CD4-positive, alpha-beta T cell treated with Interleukin-6 for 4 hours (primary cell): ENCODE results near the gene SESN2.

Experiments used
- DNase-seq: peaks from one replicate; pipeline ENCODE4 v3.0.0-alpha.2; 2020; ENCODE audit warnings: mixed read lengths

Gene SESN2, protein sequence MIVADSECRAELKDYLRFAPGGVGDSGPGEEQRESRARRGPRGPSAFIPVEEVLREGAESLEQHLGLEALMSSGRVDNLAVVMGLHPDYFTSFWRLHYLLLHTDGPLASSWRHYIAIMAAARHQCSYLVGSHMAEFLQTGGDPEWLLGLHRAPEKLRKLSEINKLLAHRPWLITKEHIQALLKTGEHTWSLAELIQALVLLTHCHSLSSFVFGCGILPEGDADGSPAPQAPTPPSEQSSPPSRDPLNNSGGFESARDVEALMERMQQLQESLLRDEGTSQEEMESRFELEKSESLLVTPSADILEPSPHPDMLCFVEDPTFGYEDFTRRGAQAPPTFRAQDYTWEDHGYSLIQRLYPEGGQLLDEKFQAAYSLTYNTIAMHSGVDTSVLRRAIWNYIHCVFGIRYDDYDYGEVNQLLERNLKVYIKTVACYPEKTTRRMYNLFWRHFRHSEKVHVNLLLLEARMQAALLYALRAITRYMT

DNA sequence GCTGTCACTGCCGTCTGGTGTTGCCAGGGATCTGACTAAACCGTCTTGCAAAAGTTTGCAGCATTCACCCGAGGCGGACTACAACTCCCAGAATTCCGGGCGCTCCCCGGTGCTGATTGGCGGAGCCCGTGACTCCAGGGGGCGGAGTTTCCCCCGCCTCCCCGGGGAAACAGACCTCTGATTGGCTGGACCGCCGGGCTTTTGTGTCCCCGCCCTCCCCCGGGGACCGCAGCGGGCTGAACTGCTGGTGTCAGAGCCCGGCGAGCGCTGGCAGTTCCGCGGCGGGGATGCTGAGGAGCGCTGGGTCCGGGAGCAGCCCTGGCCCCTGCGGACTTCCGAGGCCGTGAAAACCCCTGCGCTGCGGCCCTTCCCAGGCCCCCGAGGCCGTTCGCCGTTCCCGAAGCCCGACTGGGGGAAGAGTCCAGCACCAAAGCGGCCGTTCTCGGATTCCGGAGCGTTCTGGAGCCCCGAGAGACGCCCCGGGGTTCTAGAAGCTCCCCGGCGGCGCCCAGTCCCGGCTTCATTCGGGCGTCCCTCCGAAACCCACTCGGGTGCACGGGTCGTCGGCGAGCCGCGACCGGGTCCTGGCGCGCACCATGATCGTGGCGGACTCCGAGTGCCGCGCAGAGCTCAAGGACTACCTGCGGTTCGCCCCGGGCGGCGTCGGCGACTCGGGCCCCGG, at the start of gene SESN2:
SESN2 (plus strand) TSS at position 267 of the 682 bp plus-strand sequence; CDS start at position 597, 330 bp downstream.
- peak; percentile 100 for DNase-seq

DNA sequence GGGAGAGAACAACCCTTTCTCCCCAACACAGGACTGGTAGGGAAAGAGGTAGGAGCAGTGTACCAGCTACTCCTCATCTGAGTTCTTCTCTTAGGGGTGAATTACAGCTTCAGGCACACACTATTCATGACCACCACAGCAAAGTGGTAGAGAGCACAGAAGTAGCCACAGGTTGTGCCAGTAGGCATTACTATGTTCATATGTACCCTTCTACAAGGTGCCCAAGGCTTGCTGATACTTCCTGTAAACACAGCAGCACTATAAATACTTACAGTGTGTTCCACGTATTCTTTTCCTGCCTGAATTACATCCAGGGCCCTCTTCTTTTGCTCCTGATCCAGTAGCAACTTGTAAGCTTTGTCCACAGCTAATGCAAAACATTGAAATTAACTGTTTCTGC, 49.6 kb upstream of the SESN2 start:
- DNase-seq, result no peak

DNA sequence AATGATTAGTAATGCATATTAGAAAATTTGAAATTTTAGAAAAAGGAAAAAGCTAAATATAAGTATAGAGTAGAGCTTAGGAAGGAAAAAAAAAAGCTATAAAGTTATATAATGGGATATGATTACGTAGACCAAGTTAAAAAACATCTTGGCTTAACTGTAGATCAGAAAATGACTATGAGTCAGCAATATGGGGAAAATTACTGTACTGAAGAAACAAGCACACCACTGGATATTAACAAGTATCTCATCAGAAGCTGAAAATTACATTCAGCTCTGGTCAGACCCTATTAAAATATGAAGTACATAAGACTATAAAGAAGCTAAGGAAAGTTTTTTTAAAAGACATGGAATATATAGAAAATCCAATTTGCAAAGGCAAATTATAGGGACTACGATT, 46.0 kb upstream of the SESN2 start:
- DNase-seq, result no peak

DNA sequence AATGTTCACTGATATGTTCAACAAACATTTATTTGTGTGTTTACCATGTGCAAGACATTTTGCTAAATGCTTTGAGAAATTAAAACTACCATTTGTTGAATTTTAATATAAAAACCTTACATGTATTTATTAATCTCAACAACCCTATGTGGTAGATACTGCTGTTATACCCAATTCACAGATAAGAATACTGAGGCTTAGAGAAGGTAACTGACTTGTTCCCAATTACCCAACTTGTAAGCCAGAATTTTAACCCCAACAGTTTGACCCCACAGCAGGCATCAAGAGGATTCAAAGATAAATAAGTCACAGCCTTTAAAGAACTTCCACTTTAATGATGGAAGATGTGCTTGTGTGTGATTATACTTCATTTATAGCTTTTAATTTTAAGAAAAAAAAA, 30.2 kb upstream of the SESN2 start:
- DNase-seq, result no peak

DNA sequence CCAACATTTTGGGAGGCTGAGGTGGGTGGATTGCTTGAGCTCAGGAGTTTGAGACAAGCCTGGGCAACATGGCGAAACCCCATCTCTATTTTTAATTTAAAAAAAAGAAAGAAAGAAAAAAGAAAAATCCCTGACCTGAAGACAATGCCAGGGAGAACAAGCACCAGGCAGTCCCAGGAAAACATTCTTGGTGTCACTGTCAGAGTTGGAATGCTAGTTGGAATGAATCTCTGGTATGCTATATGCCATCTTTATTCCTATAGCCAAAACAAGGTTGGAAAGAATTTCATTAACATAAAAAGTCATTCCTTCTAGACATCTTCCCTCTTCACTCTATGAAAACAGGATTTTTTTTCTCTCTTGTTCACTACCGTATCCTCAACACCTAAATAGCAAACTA, 29.3 kb upstream of the SESN2 start:
- DNase-seq, result no peak

DNA sequence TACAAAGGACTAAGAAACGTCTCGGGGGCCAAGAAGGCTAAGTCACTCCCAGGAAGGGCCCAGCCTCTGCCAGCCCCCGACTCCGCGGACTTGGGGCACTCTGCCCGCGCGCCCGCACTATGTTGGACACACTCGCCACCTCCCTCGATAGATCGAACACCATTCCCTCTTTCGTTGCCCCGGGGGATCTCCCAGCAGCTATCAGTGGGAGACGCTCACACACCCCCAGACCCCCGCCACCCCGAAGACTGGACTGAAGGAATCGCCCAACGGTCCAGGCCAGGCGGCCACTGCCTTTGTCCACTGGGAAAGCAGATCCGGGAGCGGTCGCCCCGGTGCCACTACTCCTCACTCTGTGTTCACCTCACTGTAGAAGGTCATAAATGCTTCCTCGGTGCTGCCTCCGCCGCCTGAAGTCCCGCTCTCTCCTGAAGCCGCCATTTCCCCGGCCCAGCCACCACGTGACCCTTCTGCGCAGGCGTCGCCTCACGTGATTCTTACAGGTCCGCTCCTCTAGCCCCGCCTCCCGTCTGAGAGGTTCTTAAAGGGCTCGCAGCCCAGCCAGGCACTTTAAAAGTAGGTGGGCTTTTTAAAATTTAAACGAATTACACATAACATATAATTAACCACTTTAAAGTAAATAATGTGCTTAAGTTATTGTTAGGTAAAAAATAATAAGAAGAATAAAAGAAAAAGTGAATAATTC, 26.6 kb upstream of the SESN2 start, which contains the start of gene DNAJC8:
DNAJC8 (minus strand) TSS at position 472 of the 706 bp plus-strand sequence; CDS start at position 441, 31 bp downstream.
- peak; percentile 97 for DNase-seq

DNA sequence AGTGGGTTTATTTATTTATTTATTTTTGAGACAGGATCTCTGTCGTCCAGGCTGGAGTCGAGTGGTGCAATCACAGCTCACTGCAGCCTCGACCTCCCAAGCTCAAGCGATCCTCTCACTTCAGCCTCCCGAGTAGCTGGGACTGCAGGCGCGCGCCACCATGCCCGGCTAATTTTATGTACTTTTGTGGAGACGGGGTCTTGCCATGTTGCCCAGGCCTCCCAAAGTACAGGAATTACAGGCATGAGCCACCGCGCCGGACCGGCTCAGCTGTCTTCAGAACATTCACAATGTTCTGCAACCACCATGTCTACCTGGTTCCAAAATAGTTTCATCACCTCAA, 26.1 kb upstream of the SESN2 start:
- no peak for DNase-seq

DNA sequence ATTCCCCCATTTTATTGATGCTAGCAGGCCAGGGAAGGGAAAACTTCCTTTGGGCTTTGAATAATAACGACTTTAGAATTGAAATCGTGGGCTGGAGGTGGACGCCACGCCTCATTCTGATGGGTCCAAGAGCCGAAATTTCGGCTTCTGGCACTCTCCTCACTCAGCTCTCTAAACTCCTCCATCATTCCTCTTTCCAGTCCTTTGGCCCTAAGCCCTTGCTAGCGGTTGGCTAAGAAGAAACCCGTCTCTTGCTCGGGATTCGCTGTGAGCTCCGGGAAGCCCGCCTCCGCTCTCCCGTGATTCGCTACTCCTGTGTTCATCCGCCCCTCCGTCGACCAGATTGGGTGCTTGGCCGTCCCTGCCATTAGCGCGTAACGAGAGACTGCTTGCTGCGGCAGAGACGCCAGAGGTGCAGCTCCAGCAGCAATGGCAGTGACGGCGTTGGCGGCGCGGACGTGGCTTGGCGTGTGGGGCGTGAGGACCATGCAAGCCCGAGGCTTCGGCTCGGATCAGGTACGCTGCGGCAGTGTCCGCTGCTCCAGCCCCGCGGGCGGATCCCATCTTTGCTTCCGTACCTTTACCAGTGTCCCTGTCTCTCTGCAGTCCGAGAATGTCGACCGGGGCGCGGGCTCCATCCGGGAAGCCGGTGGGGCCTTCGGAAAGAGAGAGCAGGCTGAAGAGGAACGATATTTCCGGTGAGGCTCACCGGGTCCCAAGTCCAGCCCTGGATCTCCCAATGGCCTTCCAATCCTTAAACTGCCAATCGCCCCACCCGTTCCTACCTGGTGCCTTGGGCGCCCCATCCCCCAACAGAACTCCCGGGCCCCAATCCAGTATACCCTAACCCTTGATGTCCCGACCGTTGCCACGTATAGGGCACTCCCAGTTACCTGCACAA, 23.3 kb upstream of the SESN2 start, which contains the start of gene ATP5IF1:
ATP5IF1 (plus strand) TSS at position 370 of the 901 bp plus-strand sequence; CDS start at position 430, 60 bp downstream.
- peak; percentile 96 for DNase-seq

DNA sequence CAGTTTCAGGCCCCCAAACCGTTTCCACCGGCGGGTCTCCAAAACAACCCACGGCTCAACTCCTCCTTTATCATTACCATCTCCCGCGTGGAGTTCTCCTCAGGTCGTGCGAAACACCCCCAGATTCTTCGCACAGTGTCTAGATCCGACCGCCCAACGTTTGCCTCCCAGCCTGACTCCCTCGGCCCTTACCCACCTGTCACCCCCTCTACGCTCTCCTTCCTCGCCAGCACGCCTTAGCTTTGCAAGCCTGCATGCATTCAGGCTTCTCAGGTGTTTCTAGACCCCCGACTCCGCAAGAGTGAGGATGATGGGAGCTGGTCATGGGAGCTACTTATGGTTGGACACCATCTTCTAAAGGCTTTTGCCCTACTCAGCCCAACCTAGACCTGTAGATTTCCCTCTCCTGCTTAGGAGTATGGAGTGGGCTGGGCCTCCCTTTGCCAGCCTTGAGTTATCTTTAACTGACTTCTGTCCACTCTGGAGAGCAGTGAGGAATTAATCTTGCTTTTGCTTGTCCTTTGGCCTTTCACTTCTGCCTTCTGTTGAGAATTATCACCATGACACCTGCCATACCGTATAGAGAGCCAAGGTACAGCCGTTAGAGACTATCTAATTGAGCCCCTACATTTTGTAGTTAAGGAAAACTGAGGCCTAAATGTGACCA, 22.5 kb upstream of the SESN2 start:
- no peak for DNase-seq

DNA sequence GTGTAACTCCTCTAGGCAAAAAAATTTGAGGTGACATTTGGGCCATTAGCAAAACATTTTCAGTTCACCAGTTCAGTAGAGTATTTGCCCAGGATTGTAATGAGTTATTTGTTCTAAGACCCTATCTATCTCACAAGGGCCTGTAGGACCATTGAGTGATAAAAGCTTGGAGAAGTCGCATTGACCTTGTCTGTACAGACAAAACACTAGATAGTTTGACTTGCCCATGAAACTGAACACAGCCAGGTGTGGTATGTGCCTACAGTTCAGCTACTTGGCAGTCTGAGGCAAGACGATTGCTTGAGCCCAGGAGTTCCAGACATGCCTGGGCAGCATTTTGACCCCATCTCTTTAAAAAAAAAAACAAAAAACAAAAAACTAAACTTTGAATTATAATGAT, 20.3 kb upstream of the SESN2 start:
- DNase-seq, result no peak

DNA sequence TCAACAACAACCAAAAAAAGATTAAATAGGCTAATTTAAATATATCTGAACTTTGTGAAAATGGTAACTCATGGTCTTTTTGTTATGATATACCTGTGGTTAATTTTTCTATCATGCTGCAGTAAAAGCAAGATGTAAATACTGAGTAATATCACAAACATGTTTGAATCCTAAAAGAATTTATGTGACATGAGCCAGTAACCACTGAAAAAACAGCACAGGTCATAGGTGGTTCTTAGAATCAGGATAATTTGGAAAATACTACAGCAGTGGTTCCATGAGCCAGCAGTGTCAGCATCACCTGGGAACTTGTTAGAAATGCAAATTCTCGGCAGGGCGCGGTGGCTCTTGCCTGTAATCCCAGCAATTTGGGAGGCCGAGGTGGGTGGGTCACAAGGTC, 19.3 kb upstream of the SESN2 start:
- no peak for DNase-seq

DNA sequence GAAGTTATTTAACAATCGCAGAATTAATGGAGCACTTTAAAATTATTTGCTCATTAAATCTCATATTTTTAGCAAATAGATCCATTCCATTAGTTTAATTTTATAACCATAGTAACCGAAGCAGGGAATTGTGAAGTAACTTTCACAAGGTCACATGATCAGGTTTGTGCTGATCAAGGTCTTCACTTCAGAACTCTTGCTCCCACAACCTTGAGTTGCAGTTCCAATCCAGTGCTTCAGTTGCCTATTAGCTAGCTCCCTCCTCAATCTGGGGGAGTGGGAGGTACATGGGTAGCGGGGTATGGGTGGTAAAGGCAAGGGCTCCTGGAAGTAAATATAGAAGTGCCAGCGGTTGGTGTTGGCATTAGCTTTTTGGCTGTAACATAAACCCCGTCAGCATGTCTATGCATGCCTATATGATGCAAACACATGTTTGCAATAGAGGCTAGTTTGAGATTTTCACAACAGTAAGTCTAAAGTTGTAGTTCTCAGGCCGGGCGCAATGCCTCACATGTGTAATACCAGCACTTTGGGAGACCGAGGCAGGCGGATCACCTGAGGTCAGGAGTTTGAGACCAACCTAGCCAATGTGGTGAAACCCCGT, 17.6 kb upstream of the SESN2 start:
- DNase-seq, result no peak

DNA sequence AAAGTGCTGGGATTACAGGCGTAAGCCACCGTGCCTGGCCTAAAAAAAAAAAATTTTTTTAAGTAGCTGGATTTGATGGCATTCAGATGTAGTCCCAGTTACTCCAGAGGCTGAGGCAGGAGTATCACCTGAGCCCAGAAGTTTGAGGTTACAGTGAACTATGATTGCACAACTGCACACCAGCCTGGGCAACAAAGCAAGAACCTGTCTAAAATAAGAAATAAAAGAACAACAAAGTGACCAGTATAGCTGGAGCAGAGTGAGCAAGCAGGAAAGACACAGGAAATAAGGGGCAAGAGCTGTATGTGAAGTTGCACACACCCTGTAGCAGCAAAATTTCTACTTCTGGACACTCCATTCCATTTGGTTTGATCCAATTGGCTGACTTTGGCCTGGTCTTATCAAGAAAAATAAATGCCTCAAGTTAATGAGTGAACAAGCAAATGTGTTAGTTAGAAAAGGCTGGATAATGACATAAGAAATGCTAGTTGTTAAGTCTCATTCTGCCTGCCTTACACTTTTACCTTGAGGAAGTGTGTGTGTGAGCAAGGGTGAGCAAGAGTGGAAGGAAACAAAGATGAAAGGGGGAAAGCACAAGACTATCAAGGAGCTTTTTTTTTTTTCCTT, 15.5 kb upstream of the SESN2 start:
- peak; percentile 28 for DNase-seq

DNA sequence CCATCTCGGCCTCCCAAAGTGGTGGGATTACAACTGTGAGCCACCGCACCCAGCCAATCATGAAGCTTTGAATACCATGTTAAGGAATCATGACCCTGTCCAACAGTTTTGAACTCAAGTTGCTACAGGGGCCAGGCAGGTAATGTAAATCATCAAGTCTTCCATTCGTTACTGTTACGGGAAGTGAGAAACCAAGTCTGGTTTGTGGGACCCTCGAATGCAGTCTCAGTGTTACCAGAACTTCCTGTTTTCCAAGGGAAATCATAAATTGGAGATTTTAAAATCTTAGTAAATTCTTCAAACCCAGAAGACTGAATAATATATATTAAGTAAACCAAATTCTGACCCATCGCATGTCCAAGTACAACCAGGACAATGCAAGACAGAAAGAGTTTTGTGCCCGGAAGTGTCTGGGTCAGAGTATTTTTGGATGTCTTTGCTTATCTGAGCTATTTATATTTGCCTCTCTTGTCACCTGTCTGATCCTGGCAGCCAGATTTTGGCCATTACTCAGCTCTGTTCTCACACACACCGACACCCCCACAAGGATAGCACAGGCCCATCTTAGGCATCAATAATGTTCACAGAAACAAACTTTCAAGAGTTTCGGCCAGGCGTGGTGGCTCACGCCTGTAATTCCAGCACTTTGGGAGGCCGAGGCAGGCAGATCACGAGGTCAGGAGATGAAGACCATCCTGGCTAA, 14.6 kb upstream of the SESN2 start:
- no peak for DNase-seq

DNA sequence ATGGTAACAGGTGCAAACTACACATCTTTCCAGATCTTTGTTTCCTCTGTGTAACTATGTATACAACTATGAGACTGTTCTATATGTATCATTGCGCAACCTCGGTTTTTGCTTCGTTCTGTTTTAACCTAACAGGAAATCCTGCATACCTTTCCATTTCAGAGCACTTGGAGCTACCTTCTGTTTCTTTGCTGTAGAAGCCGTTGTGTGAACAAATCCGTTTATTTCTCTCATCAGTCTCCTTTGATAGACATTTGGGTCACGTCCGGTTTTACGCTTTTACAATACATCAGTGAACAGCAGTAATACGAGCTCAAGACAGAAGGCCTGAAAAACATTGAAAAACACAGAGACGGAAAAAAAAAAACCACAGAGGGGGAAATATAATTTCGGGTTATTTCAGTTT, 12.9 kb upstream of the SESN2 start:
- peak; percentile 51 for DNase-seq

DNA sequence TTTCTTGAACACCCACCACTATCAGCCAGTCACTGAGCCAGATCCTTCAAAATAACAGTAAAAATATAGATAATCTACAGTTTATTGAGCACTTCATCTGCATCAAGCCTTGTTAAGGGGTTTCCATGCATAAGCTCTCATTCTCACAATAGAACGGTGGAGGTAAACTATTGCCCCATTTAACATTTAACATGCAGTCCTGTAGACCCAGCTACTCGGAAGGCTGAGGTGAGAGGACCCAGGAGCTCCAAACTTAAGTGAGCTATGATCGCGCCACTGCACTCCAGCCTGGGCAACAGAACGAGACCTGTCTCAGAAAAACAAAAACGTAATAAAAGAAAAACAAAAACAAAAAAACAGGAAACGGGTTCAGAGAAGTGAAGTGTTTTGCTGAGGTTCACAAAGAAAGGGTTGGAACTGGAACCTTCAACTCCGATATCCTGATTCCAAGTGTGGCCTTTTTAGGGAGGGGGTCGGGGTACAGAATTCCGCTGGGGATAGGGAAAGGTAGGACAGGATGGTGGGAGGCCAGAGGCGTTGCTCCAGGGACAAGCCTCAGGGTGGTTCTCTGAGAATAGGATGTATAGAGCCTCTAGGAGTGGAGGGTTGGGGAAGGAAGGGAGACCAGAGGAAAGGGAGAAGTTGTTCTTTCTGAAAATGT, 11.6 kb upstream of the SESN2 start:
- no peak for DNase-seq

DNA sequence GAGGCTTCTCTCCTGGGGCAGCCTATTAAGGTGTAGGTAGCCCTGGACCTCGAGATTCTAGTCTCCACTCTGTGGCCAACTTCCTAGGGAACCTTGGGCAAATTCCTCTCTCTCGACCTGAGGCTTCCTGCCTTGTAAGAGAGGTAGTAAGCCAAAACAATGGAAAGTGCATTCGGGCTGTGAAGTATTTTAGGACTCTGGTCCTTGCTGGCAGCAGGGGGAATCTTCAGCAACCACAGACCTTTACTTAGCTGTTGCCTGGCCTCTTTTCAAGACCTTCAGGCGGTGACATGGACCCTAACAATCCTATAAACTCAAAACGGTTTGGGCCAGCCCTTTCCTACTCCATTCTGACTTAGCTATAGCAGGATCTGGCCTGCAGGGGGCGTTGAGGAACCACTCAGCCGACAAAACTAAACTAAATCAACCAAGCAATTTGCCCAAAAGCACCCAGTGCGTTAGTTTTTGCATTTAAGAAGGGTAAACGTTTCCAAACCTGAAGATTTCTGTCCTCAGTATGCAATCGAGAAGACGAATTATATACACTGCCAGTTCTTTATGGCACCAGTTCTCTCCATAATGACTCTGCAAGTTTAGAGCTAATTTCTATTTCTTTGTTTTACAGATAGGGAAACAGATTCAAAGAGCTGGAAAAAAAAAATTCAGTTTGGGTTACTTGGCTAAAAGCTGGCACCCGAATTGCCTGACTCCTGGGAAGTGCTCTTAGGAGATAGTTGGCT, 10.9 kb upstream of the SESN2 start:
- DNase-seq, result peak; percentile 88

DNA sequence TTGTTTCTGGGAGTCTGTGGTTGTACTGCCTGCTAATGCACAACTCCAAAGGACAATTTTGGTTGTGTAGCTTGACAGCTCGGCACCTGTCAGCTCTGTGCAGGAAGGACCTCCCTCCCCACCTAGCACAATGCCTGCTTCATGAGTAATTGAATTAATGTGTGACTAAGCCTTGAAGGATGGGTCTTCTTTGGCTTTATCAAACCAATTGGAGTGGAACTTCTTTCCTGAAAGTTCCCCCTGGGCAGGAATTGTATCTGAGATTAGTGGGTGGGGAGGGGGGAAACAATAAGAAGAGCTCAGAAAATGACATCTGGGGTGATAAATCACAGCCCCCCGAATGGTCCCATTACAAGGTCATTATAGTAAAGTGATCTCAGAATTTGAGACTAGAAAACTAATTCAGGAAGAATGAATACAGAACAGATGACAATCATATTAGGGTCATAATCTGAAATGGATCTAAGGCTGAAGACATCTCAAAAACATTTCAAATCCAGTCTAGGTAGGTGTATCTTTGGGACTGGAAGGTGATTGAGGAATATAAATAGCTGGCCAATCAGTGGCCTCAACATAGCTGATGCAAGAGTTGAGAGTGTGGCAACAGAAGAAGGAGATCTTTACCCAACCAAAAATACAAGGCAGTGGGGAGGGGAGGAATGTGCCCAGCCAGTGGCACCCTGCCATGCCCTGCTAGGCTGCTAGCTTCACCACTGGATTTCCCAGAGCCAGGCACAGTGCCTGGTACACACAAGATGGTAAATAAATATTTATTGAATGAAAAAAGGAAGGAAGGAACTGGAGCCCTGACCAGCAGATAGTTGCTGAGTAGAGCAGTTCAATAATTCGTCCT, 10.1 kb upstream of the SESN2 start:
- DNase-seq, result peak; percentile 55
